NCI-H1694 treated with DMSO at 0.1 percent for 48 hours (cell line): ENCODE data around the gene LIF.
"Not testable (repeated sequence)": the region's sequence is repeated elsewhere in the genome, so short reads cannot be mapped to it uniquely, and the experiment has no call there.

Experiments used
- DNase-seq: peaks from one replicate; lab custom pipeline; 2025; lab: John Stamatoyannopoulos, UW

LIF gene

GRCh38 chr22:30241576-30242371 lies 4.8 kb downstream of the LIF start:
- DNase-seq = no peak

GRCh38 chr22:30240541-30241417 lies 5.8 kb downstream of the LIF start:
- DNase-seq = no peak

GRCh38 chr22:30239488-30240405 lies 6.8 kb downstream of the LIF start:
- no peak for DNase-seq

- DNase-seq = no peak
These were observed 7.7 kb downstream of the LIF start for GRCh38 chr22:30238661-30239487.

- DNase-seq = no peak
These were observed 8.4 kb downstream of the LIF start for GRCh38 chr22:30238136-30238535.

GRCh38 chr22:30236875-30237274 lies 9.7 kb downstream of the LIF start:
- no peak for DNase-seq

GRCh38 chr22:30235687-30236170 lies 10.8 kb downstream of the LIF start:
- no peak for DNase-seq

GRCh38 chr22:30234786-30235470 lies 11.6 kb downstream of the LIF start:
- DNase-seq = no peak

- not testable (repeated sequence) for DNase-seq
These were observed 12.2 kb downstream of the LIF start for GRCh38 chr22:30234325-30234724.

GRCh38 chr22:30233582-30233981 lies 13.0 kb downstream of the LIF start:
- DNase-seq = no peak

GRCh38 chr22:30232716-30233218 lies 13.8 kb downstream of the LIF start:
- no peak for DNase-seq

GRCh38 chr22:30230787-30231461 lies 15.6 kb downstream of the LIF start:
- DNase-seq = no peak

GRCh38 chr22:30230330-30230729 lies 16.2 kb downstream of the LIF start:
- DNase-seq = no peak

- no peak for DNase-seq
These were observed 17.8 kb downstream of the LIF start for GRCh38 chr22:30228509-30229359.

- DNase-seq = no peak
These were observed 18.9 kb downstream of the LIF start for GRCh38 chr22:30227438-30228228.

GRCh38 chr22:30226192-30226832 lies 20.2 kb downstream of the LIF start:
- no peak for DNase-seq

GRCh38 chr22:30225220-30225927 lies 21.2 kb downstream of the LIF start:
- DNase-seq = no peak
